GM21528 (cell line): ENCODE data around the gene IL1RAPL1.
"Not testable (repeated sequence)": the region's sequence is repeated elsewhere in the genome, so short reads cannot be mapped to it uniquely, and the experiment has no call there.

Experiments used
- ATAC-seq: cut with Tn5 transposase; IDR thresholded peaks from one replicate; pipeline ENCODE4 v1.9.1; 2021; ENCODE audit warnings: mild to moderate bottlenecking, moderate library complexity; ENCODE audit not compliant: unreplicated experiment, low FRiP score

The IL1RAPL1 gene

GRCh38 chrX:28757290-28757689, 170.0 kb downstream of the IL1RAPL1 start:
- ATAC-seq = no peak

GRCh38 chrX:28766561-28766960, 179.3 kb downstream of the IL1RAPL1 start:
- not testable (repeated sequence) for ATAC-seq

- ATAC-seq = no peak
These were observed 186.6 kb downstream of the IL1RAPL1 start for GRCh38 chrX:28773807-28774206.

- no peak for ATAC-seq
These were observed 200.0 kb downstream of the IL1RAPL1 start for GRCh38 chrX:28787206-28787605.

GRCh38 chrX:28800671-28801070, 213.4 kb downstream of the IL1RAPL1 start:
- not testable (repeated sequence) for ATAC-seq

GRCh38 chrX:28802625-28803024, 215.4 kb downstream of the IL1RAPL1 start:
- no peak for ATAC-seq

GRCh38 chrX:28835991-28836390, 248.7 kb downstream of the IL1RAPL1 start:
- no peak for ATAC-seq

GRCh38 chrX:28843817-28844216, 256.6 kb downstream of the IL1RAPL1 start:
- no peak for ATAC-seq

GRCh38 chrX:28847423-28847822, 260.2 kb downstream of the IL1RAPL1 start:
- ATAC-seq = no peak

- ATAC-seq = no peak
These were observed 261.5 kb downstream of the IL1RAPL1 start for GRCh38 chrX:28848707-28849106.

GRCh38 chrX:28850955-28851354, 263.7 kb downstream of the IL1RAPL1 start:
- ATAC-seq = no peak

GRCh38 chrX:28851871-28852270, 264.6 kb downstream of the IL1RAPL1 start:
- ATAC-seq = no peak

GRCh38 chrX:28854637-28855036, 267.4 kb downstream of the IL1RAPL1 start:
- ATAC-seq = no peak

- no peak for ATAC-seq
These were observed 289.2 kb downstream of the IL1RAPL1 start for GRCh38 chrX:28876408-28876807.

- no peak for ATAC-seq
These were observed 289.7 kb downstream of the IL1RAPL1 start for GRCh38 chrX:28876901-28877300.

- ATAC-seq = no peak
These were observed 292.9 kb downstream of the IL1RAPL1 start for GRCh38 chrX:28880136-28880535.

GRCh38 chrX:28884823-28885222, 297.6 kb downstream of the IL1RAPL1 start:
- no peak for ATAC-seq

- no peak for ATAC-seq
These were observed 301.2 kb downstream of the IL1RAPL1 start for GRCh38 chrX:28888416-28888815.

GRCh38 chrX:28889591-28890090, 302.4 kb downstream of the IL1RAPL1 start:
- no peak for ATAC-seq

GRCh38 chrX:28901637-28902036, 314.4 kb downstream of the IL1RAPL1 start:
- no peak for ATAC-seq

- ATAC-seq = no peak
These were observed 323.2 kb downstream of the IL1RAPL1 start for GRCh38 chrX:28910487-28910886.

- no peak for ATAC-seq
These were observed 333.1 kb downstream of the IL1RAPL1 start for GRCh38 chrX:28920153-28920943.
